ENCODE results near the gene LRRC2. TPM values are rescaled to one million over a fixed set of nuclear protein-coding genes. Genes with fewer than 3 reads are reported as not detected.
"Not testable (repeated sequence)": the region's sequence is repeated elsewhere in the genome, so short reads cannot be mapped to it uniquely, and the experiment has no call there.

Gene LRRC2
- total RNA-seq, 4 donors from 2014 or later = 0.35 to 23.9 (median 1.3) TPM

DNA sequence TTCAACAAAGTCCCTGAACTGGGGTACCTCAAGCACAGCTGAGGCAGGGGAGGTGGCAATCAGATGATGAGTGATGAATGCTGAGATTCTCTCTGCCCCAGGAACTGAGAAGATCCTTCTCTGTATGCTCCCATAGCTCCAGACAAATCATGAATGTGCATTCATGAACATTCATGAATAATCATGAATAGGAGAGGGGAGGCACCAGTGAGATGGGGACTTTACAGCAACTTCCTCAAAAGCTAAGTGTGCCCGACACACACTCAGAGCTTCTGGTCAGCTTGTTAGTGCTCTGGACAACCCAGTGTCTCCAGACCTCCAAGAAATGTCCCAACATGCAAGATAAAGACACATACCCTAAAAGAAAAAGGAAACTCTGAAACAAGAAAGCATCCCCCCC lies 24.3 kb downstream of the LRRC2 start:
- Histone ChIP-seq H3K4me3 (no peak overlapping the region), H3K27me3 (no peaks in the 10 kb centered on the region), H3K36me3 (no peaks in the 10 kb centered on the region), H3K4me1 (peaks cover 0 to 18% (median 8%) of the 10 kb centered on the region in 4 donors), H3K9me3 (no peaks in the 10 kb centered on the region), H3K27ac (peak overlapping the region in 1 of 4 donors; percentile 17)
- TF ChIP-seq POLR2A (IDR thresholded peaks at IDR 0.05) = no peak
- TF ChIP-seq, protein P1, sequence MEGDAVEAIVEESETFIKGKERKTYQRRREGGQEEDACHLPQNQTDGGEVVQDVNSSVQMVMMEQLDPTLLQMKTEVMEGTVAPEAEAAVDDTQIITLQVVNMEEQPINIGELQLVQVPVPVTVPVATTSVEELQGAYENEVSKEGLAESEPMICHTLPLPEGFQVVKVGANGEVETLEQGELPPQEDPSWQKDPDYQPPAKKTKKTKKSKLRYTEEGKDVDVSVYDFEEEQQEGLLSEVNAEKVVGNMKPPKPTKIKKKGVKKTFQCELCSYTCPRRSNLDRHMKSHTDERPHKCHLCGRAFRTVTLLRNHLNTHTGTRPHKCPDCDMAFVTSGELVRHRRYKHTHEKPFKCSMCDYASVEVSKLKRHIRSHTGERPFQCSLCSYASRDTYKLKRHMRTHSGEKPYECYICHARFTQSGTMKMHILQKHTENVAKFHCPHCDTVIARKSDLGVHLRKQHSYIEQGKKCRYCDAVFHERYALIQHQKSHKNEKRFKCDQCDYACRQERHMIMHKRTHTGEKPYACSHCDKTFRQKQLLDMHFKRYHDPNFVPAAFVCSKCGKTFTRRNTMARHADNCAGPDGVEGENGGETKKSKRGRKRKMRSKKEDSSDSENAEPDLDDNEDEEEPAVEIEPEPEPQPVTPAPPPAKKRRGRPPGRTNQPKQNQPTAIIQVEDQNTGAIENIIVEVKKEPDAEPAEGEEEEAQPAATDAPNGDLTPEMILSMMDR (IDR thresholded peaks at IDR 0.05) = no peak
- peak in 1 of 3 donors; percentile 18 for DNase-seq

DNA sequence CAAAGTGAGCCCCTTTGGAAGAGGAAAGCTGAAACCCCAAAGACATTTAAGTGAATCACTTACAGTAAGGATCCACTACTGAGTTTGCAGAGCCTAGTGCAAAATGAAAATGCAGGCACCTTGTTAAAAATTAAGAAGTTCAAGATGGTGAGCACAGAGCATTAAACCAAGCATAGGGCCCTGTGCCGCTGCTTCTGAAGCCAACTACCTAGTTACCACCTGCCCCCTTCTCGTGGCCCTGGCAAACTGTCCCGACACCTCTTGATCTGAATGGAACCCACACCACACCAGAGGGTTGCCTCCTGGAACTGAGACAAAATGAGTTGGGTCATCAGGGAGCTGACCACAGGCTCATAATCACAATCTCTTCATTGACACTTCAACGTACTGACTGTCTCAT lies 25.6 kb downstream of the LRRC2 start:
- Histone ChIP-seq H3K9me3 (no peaks in the 10 kb centered on the region), H3K36me3 (no peaks in the 10 kb centered on the region), H3K27ac (no peak overlapping the region), H3K4me1 (peaks cover 0 to 18% (median 8%) of the 10 kb centered on the region in 4 donors), H3K4me3 (no peak overlapping the region), H3K27me3 (no peaks in the 10 kb centered on the region)
- DNase-seq = peak in 1 of 3 donors; percentile 11
- TF ChIP-seq, protein P1 (IDR thresholded peaks at IDR 0.05) = no peak
- TF ChIP-seq POLR2A (IDR thresholded peaks at IDR 0.05) = no peak

DNA sequence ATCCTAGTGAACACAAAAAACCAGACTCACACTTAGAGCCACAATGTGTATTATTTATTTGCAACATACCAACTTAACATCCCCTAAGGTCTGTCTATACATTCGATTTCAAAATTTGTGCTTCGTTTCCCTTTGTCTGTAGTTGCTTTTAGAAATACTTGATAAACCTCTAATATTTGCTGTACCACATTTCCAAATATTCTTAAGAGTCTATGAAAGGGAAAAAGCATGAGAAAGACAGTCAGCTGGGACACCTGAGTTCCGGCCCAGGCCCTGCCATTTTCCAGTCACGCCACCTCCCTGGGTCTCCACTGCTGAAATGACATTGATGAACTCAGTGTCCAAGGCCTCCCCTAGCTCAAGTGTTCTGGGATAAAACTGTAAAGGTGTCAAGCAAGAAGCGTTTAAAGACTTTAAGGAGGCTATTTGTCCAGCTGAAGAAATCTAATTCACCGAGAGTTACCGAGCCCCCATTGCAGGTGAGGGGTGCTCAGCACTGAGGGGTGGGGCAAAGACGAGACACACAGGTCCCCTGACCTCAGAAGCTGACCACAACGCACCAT lies 26.6 kb downstream of the LRRC2 start:
- DNase-seq = peak in 1 of 3 donors; percentile 16
- Histone ChIP-seq H3K27ac (peak overlapping the region; percentile 49 to 79 (median 60)), H3K4me1 (peaks cover 0 to 18% (median 8%) of the 10 kb centered on the region in 4 donors), H3K27me3 (no peaks in the 10 kb centered on the region), H3K9me3 (no peaks in the 10 kb centered on the region), H3K4me3 (peak overlapping the region in 1 of 4 donors; percentile 6), H3K36me3 (no peaks in the 10 kb centered on the region)
- TF ChIP-seq, protein P1 (IDR thresholded peaks at IDR 0.05) = no peak
- TF ChIP-seq POLR2A (IDR thresholded peaks at IDR 0.05) = no peak

DNA sequence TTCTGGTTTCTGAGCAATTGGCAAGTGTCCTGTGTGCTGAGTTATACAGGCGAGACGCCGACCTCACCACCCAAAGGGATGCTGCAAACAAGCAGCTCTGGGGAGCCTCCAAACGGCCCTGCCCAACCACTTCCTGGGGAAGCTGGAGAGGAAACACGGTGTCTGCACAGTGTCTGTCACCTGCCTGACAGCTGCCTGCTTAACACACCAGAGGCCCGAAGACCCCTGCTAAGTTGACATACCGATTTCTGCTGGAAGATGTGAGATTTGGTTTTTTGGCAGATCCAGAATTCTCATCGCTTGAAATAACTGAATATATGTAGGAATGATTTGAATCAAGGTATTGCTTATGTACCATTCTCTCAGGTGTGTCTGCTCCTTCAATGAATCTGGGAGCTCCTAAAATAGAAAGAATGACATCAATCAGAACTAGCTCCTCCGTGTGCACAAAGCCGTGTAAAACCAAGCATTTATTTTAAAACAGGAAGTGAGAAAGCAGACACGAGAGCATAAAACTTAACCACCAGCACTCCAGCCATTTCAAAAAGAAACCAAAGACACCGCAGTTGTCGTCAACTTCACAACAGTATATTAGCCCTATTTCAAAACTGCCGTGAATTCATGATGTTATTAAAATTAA lies 27.2 kb downstream of the LRRC2 start:
- H3K9me3 ChIP-seq = no peaks in the 10 kb centered on the region
- H3K27me3 ChIP-seq = no peaks in the 10 kb centered on the region
- peak overlapping the region; percentile 49 to 79 (median 60) for H3K27ac ChIP-seq
- DNase-seq = peak; percentile 57 to 96 (median 95)
- TF ChIP-seq, protein P1 (IDR thresholded peaks at IDR 0.05) = no peak
- TF ChIP-seq POLR2A (IDR thresholded peaks at IDR 0.05) = no peak
- H3K36me3 ChIP-seq = no peaks in the 10 kb centered on the region
- peaks cover 0 to 18% (median 8%) of the 10 kb centered on the region in 4 donors for H3K4me1 ChIP-seq
- H3K4me3 ChIP-seq = peak overlapping the region in 1 of 4 donors; percentile 6

DNA sequence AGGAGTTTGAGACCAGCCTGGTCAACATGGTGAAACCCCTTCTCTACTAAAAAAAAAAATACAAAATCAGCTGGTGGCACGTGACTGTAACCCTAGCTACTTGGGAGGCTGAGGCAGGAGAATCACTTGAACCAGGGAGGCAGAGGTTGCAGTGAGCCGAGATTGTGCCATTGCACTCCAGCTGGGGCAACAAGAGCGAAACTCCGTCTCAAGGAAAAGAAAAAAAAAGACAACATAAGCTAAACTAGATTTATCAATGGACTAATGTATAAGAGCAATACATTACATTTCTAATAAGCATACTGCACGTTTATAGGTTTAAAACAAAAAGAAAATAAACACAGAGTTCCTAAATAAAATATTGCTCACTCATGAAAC lies 27.7 kb downstream of the LRRC2 start:
- DNase-seq, H3K9me3 ChIP-seq, H3K36me3 ChIP-seq, H3K27me3 ChIP-seq: not testable (repeated sequence)
- peaks cover 0 to 18% (median 8%) of the 10 kb centered on the region in 4 donors for H3K4me1 ChIP-seq
- peak overlapping the region in 1 of 4 donors; percentile 6 for H3K4me3 ChIP-seq
- peak overlapping the region; percentile 10 to 64 (median 36) for H3K27ac ChIP-seq

DNA sequence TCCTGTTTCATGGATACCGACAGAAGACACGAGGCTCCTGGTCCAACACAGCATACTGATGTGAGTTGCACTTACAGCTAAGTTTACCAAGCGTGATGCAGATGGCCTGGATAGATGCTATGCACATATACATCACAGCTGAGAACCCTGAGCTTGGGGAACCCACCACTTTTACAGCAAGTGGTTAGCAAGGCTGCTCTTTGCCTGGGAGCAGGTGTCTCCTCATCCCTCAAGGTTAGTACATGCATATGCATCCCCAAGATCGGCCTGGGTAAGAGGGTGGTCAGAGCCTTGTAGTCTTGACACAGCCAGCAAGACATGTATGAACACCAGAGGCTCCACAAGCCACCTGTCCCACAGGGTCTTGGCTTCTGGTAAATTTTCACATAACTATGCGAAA lies 28.3 kb downstream of the LRRC2 start:
- Histone ChIP-seq H3K27ac (peak overlapping the region; percentile 23 to 64 (median 39)), H3K36me3 (no peaks in the 10 kb centered on the region), H3K4me1 (peaks cover 0 to 18% (median 8%) of the 10 kb centered on the region in 4 donors), H3K4me3 (no peak overlapping the region), H3K27me3 (no peaks in the 10 kb centered on the region), H3K9me3 (no peaks in the 10 kb centered on the region)
- DNase-seq = no peak
- TF ChIP-seq POLR2A (IDR thresholded peaks at IDR 0.05) = no peak
- TF ChIP-seq, protein P1 (IDR thresholded peaks at IDR 0.05) = no peak
